ENCODE measurements around the gene NHSL1. TPM values are rescaled to one million over a fixed set of nuclear protein-coding genes. Genes with fewer than 3 reads are reported as not detected.
A peak's percentile ranks its signal among the peaks of the same experiment; 100 is the strongest.

Gene NHSL1
- total RNA-seq, 2 experiments from 2014 or later, result 2.7 to 10.6 TPM

DNA sequence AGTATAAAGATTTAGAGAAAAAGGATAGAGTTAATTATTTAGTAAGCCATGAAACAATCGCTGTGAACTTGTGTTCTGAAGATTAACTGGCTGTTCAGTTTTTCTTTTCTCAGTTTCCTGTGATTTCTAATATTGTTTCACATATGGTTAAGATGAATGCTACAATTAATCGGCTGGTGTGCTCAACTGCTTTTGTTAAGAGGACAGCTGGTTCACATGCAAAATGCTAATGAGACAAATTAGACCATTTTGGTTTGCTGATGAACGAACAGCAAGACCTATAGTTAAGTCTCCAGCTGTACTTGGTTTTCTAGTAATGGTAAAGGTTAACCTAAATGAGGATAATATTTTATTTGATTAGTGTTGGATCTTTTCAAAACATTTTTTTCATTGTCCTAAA, 10.8 kb upstream of the NHSL1 start:
- Histone ChIP-seq H2AFZ (ENCODE audit: low read length) (peak overlapping the region; percentile 48), H3K9me2 (ENCODE audit: insufficient read depth, low read length) (no peaks in the 10 kb centered on the region), H3K27ac (ENCODE audit: low read depth, low read length, poor library complexity, severe bottlenecking) (no peak overlapping the region), H3K4me2 (ENCODE audit: low read length) (no peak overlapping the region), H3K9me3 (ENCODE audit: low read length) (no peaks in the 10 kb centered on the region), H3K79me2 (ENCODE audit: insufficient read depth, low read depth, low read length) (no peaks in the 10 kb centered on the region), H4K20me1 (ENCODE audit: insufficient read depth, low read length) (no peaks in the 10 kb centered on the region), H3K4me3 (ENCODE audit: low read depth, low read length, poor library complexity, severe bottlenecking) (no peak overlapping the region), H3K4me1 (ENCODE audit: insufficient read depth, low read length, poor library complexity, severe bottlenecking) (peaks cover 4% of the 10 kb centered on the region), H3K36me3 (ENCODE audit: insufficient read depth, low read length) (no peaks in the 10 kb centered on the region)
- BruUV-seq (replicated peaks), result no TSS peak
- CTCF ChIA-PET (ENCODE audit: unreplicated experiment), result interaction anchor here (1.5 to 2.1 kb wide), 2 partner anchors 81 to 83 kb away, joined by 5 to 7 read pairs; no protein-coding TSS in a partner anchor
- TF ChIP-seq EZH2phosphoT487 (IDR thresholded peaks at IDR 0.05; ENCODE audit: borderline replicate concordance, low read depth, low read length), result no peak
- TF ChIP-seq, protein P1, sequence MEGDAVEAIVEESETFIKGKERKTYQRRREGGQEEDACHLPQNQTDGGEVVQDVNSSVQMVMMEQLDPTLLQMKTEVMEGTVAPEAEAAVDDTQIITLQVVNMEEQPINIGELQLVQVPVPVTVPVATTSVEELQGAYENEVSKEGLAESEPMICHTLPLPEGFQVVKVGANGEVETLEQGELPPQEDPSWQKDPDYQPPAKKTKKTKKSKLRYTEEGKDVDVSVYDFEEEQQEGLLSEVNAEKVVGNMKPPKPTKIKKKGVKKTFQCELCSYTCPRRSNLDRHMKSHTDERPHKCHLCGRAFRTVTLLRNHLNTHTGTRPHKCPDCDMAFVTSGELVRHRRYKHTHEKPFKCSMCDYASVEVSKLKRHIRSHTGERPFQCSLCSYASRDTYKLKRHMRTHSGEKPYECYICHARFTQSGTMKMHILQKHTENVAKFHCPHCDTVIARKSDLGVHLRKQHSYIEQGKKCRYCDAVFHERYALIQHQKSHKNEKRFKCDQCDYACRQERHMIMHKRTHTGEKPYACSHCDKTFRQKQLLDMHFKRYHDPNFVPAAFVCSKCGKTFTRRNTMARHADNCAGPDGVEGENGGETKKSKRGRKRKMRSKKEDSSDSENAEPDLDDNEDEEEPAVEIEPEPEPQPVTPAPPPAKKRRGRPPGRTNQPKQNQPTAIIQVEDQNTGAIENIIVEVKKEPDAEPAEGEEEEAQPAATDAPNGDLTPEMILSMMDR (conservative IDR thresholded peaks at IDR 0.05; ENCODE audit: low read length), result no peak
- DNase-seq (ENCODE audit: low spot score), result no peak
- intact Hi-C loops (cut with micrococcal nuclease; ENCODE audit: unreplicated experiment), result loop anchor here (5.0 kb wide), 1 partner anchor 223 kb away; no protein-coding TSS in a partner anchor
- POLR2A ChIA-PET, result interaction anchor here (0.9 to 1.5 kb wide), 4 partner anchors 10 to 83 kb away, joined by 3 to 4 read pairs (median 4); partner anchors contain the start of gene NHSL1

DNA sequence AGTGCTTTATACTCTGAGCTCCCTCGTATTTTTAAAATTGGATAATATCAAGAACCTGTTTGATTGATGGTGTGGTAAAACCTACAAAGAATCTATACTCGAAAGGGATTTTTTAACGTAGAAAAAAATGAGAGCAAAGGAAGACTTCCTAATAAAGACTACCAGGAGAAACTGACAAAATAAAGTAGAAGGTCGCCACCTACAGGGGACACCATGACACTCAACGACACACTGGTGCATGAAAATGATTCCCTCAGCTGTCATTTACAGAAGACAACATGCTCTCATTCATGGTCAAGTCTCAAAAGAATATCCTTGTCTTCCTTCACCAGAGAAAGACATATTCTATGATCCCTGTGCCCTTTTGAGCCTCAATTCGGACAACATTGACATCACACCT, 10.1 kb upstream of the NHSL1 start:
- Histone ChIP-seq H2AFZ (ENCODE audit: low read length) (peak overlapping the region; percentile 48), H3K9me2 (ENCODE audit: insufficient read depth, low read length) (no peaks in the 10 kb centered on the region), H3K4me2 (ENCODE audit: low read length) (no peak overlapping the region), H3K4me1 (ENCODE audit: insufficient read depth, low read length, poor library complexity, severe bottlenecking) (peaks cover 4% of the 10 kb centered on the region), H3K27ac (ENCODE audit: low read depth, low read length, poor library complexity, severe bottlenecking) (no peak overlapping the region), H3K36me3 (ENCODE audit: insufficient read depth, low read length) (no peaks in the 10 kb centered on the region), H3K4me3 (ENCODE audit: low read depth, low read length, poor library complexity, severe bottlenecking) (no peak overlapping the region), H3K79me2 (ENCODE audit: insufficient read depth, low read depth, low read length) (no peaks in the 10 kb centered on the region), H4K20me1 (ENCODE audit: insufficient read depth, low read length) (no peaks in the 10 kb centered on the region), H3K9me3 (ENCODE audit: low read length) (no peaks in the 10 kb centered on the region)
- CTCF ChIA-PET (ENCODE audit: unreplicated experiment), result interaction anchor here (0.7 to 2.1 kb wide), 3 partner anchors 54 to 82 kb away, joined by 3 to 7 read pairs (median 5); no protein-coding TSS in a partner anchor
- peak; percentile 60 for DNase-seq (ENCODE audit: low spot score)
- BruUV-seq (replicated peaks), result no TSS peak
- POLR2A ChIA-PET, result interaction anchor here (0.6 to 1.5 kb wide), 4 partner anchors 9 to 553 kb away, joined by 3 to 4 read pairs (median 4); partner anchors contain the start of gene NHSL1
- TF ChIP-seq EZH2phosphoT487 (IDR thresholded peaks at IDR 0.05; ENCODE audit: borderline replicate concordance, low read depth, low read length), result no peak
- TF ChIP-seq, protein P1 (conservative IDR thresholded peaks at IDR 0.05; ENCODE audit: low read length), result peak; percentile 84
- intact Hi-C loops (cut with micrococcal nuclease; ENCODE audit: unreplicated experiment), result loop anchor here (1.0 kb wide), 1 partner anchor 80 kb away; no protein-coding TSS in a partner anchor

DNA sequence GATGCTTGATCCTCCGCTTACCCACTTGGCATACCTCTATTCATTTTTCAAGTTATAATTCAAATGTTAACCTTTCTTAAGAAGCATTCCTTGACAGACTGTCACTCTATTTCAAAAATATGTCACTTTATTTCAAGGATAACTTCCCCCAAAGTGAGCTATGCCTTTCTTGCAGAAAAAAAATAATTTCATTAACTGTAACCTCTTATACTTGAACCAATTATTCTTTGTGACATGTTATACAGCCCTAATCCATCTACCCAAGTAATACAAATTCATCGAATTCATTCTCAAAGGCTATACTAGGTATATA, 9.3 kb upstream of the NHSL1 start:
- TF ChIP-seq, protein P1 (conservative IDR thresholded peaks at IDR 0.05; ENCODE audit: low read length), result no peak
- TF ChIP-seq EZH2phosphoT487 (IDR thresholded peaks at IDR 0.05; ENCODE audit: borderline replicate concordance, low read depth, low read length), result no peak
- H3K9me2 ChIP-seq (ENCODE audit: insufficient read depth, low read length), result no peaks in the 10 kb centered on the region
- H3K9me3 ChIP-seq (ENCODE audit: low read length), result no peaks in the 10 kb centered on the region
- H3K36me3 ChIP-seq (ENCODE audit: insufficient read depth, low read length), result no peaks in the 10 kb centered on the region
- BruUV-seq (replicated peaks), result no TSS peak
- intact Hi-C loops (cut with micrococcal nuclease; ENCODE audit: unreplicated experiment), result no loop called here
- H3K4me1 ChIP-seq (ENCODE audit: insufficient read depth, low read length, poor library complexity, severe bottlenecking), result peaks cover 4% of the 10 kb centered on the region
- POLR2A ChIA-PET, result interaction anchor here (0.6 to 1.5 kb wide), 5 partner anchors 9 to 554 kb away, joined by 3 to 4 read pairs (median 3); partner anchors contain the start of gene NHSL1
- no peaks in the 10 kb centered on the region for H3K79me2 ChIP-seq (ENCODE audit: insufficient read depth, low read depth, low read length)
- no peak overlapping the region for H2AFZ ChIP-seq (ENCODE audit: low read length)
- H3K4me3 ChIP-seq (ENCODE audit: low read depth, low read length, poor library complexity, severe bottlenecking), result no peak overlapping the region
- CTCF ChIA-PET (ENCODE audit: unreplicated experiment), result interaction anchor here (0.7 to 2.1 kb wide), 3 partner anchors 53 to 81 kb away, joined by 3 to 7 read pairs (median 5); no protein-coding TSS in a partner anchor
- no peak for DNase-seq (ENCODE audit: low spot score)
- no peaks in the 10 kb centered on the region for H4K20me1 ChIP-seq (ENCODE audit: insufficient read depth, low read length)
- H3K4me2 ChIP-seq (ENCODE audit: low read length), result no peak overlapping the region
- no peak overlapping the region for H3K27ac ChIP-seq (ENCODE audit: low read depth, low read length, poor library complexity, severe bottlenecking)
